Astrocyte (in vitro differentiated cells and primary cell): ENCODE measurements around the gene SLC26A1. TPM values are rescaled to one million over a fixed set of nuclear protein-coding genes. Genes with fewer than 3 reads are reported as not detected.
A peak's percentile ranks its signal among the peaks of the same experiment; 100 is the strongest.

Experiments used
- DNase-seq: peaks from one replicate; pipeline ENCODE4 v3.0.0-alpha.2; 2010; ENCODE audit warnings: low read depth
- FAIRE-seq: peaks from 2 replicates; lab custom pipeline; 2011; peaks lifted over from hg19 to GRCh38; lab: Jason Lieb, UNC
- H2AFZ ChIP-seq: 2 replicates; pipeline ENCODE4 v1.6.0; 2012; ENCODE audit warnings: low read depth, low read length, inconsistent platforms
- H3K27ac ChIP-seq: 2 replicates; pipeline ENCODE4 v1.5.1; 2011; ENCODE audit warnings: low read depth, low read length, inconsistent platforms
- H3K27me3 ChIP-seq: 2 replicates; pipeline ENCODE4 v1.6.0; 2011; ENCODE audit warnings: low read length, inconsistent platforms; ENCODE audit not compliant: insufficient read depth
- H3K36me3 ChIP-seq: 2 replicates; pipeline ENCODE4 v1.5.1; 2011; ENCODE audit warnings: low read length, inconsistent platforms; ENCODE audit not compliant: insufficient read depth
- H3K4me1 ChIP-seq: 2 replicates; pipeline ENCODE4 v1.5.1; 2011; ENCODE audit warnings: low read length, inconsistent platforms; ENCODE audit not compliant: insufficient read depth
- H3K4me2 ChIP-seq: 2 replicates; pipeline ENCODE4 v1.6.0; 2012; ENCODE audit warnings: low read length, inconsistent platforms
- H3K4me3 ChIP-seq: 2 replicates; pipeline ENCODE4 v1.5.1; 2011; ENCODE audit warnings: low read depth, mild to moderate bottlenecking, low read length, inconsistent platforms; ENCODE audit not compliant: insufficient read depth
- H3K79me2 ChIP-seq: 2 replicates; pipeline ENCODE4 v1.6.0; 2012; ENCODE audit warnings: mild to moderate bottlenecking, low read length, inconsistent platforms; ENCODE audit not compliant: insufficient read depth
- H3K9ac ChIP-seq: 2 replicates; pipeline ENCODE4 v1.6.0; 2012; ENCODE audit warnings: mild to moderate bottlenecking, low read length, inconsistent platforms
- H3K9me3 ChIP-seq: 2 replicates; pipeline ENCODE4 v1.5.1; 2012; ENCODE audit warnings: low read depth, mild to moderate bottlenecking, low read length, inconsistent platforms; ENCODE audit not compliant: insufficient read depth
- H4K20me1 ChIP-seq: 2 replicates; pipeline ENCODE4 v1.6.0; 2012; ENCODE audit warnings: low read length, inconsistent platforms; ENCODE audit not compliant: insufficient read depth
- H3K27ac Mint-ChIP-seq: one replicate; pipeline ENCODE4 v1.8.0; 2021; ENCODE audit warnings: mild to moderate bottlenecking, mixed read lengths; ENCODE audit not compliant: unreplicated experiment
- H3K27me3 Mint-ChIP-seq: one replicate; pipeline ENCODE4 v1.8.0; 2021; ENCODE audit warnings: low read depth, mixed read lengths; ENCODE audit not compliant: unreplicated experiment
- H3K36me3 Mint-ChIP-seq: one replicate; pipeline ENCODE4 v1.8.0; 2021; ENCODE audit warnings: low read depth, mixed read lengths; ENCODE audit not compliant: unreplicated experiment
- H3K4me1 Mint-ChIP-seq: one replicate; pipeline ENCODE4 v1.8.0; 2021; ENCODE audit warnings: low read depth, mixed read lengths; ENCODE audit not compliant: unreplicated experiment
- H3K4me3 Mint-ChIP-seq: one replicate; pipeline ENCODE4 v1.8.0; 2021; ENCODE audit warnings: mild to moderate bottlenecking, moderate library complexity, mixed read lengths; ENCODE audit not compliant: unreplicated experiment
- H3K9me3 Mint-ChIP-seq: one replicate; pipeline ENCODE4 v1.8.0; 2021; ENCODE audit warnings: mild to moderate bottlenecking, mixed read lengths; ENCODE audit not compliant: unreplicated experiment
- EZH2 ChIP-seq: IDR thresholded peaks from 2 replicates; pipeline ENCODE4 v1.6.1; 2012; ENCODE audit warnings: mild to moderate bottlenecking, low read length, inconsistent platforms; ENCODE audit not compliant: insufficient read depth
- total RNA-seq: library from RNA; stranded (reverse); gene quantifications from 2 replicates; pipeline ENCODE4 v1.2.1, GENCODE V29; 2021
- TF ChIP-seq, protein P1 (sequence below): IDR thresholded peaks from 2 replicates; pipeline ENCODE4 v1.5.1; 2011; ENCODE audit warnings: low read depth, mild to moderate bottlenecking, inconsistent platforms, low read length, moderate library complexity; ENCODE audit not compliant: insufficient read depth

The SLC26A1 gene
- total RNA-seq, 1 donor from 2014 or later, result 0.34 TPM

DNA sequence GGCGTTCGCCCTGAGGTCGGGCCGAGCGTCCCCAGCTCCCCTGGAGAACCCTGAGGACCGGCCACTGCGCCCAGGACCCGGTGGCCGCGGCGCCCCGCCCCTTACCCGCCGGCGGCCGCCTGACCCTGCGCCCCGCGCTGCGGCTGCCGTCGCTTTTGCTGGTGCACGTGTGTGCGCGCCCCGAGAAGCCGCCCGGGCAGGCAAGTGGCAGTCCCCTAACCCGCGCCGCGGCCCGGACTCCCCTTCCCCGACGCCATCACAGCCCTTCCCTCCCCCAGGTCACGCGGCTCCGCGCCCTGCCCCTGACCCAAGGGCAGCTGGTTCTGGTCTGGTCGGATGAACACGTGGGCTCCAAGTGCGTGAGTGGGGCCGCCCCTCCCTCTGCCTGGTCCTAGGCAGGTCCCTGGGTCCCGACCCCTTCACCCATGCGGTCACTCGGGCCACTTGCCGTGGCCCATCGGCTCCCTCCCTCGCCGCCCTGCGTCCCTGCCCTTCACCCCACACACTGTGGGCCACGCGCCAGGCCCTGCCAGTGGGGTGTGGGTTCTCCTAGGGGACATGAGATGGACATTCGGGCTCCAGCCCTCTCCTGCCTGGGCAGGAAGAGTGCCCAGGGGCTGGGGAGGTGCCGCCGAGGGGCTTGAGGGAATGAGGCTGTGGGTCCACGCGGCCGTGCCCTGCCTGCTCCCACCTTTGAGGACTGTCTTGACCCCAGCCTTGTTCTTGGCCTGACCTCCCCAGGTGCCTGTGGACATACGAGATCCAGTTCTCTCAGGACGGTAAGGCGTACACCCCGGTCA is 10.3 kb upstream of the SLC26A1 start:
- no peak overlapping the region for H3K4me3 Mint-ChIP-seq
- Histone ChIP-seq H4K20me1 (peaks cover 3% of the 10 kb centered on the region), H3K36me3 (no peaks in the 10 kb centered on the region), H3K27me3 (peaks cover 30% of the 10 kb centered on the region), H3K9me3 (no peaks in the 10 kb centered on the region), H3K27ac (no peak overlapping the region), H3K9ac (no peak overlapping the region), H3K4me1 (no peaks in the 10 kb centered on the region), H3K4me2 (no peak overlapping the region), H2AFZ (no peak overlapping the region), H3K79me2 (no peaks in the 10 kb centered on the region), H3K4me3 (no peak overlapping the region)
- H3K27me3 Mint-ChIP-seq, result peaks cover 43% of the 10 kb centered on the region
- DNase-seq (no peak), FAIRE-seq (no peak)
- peaks cover 6% of the 10 kb centered on the region for H3K9me3 Mint-ChIP-seq
- H3K27ac Mint-ChIP-seq, result no peak overlapping the region
- TF ChIP-seq EZH2, result no peak
- TF ChIP-seq, protein P1, sequence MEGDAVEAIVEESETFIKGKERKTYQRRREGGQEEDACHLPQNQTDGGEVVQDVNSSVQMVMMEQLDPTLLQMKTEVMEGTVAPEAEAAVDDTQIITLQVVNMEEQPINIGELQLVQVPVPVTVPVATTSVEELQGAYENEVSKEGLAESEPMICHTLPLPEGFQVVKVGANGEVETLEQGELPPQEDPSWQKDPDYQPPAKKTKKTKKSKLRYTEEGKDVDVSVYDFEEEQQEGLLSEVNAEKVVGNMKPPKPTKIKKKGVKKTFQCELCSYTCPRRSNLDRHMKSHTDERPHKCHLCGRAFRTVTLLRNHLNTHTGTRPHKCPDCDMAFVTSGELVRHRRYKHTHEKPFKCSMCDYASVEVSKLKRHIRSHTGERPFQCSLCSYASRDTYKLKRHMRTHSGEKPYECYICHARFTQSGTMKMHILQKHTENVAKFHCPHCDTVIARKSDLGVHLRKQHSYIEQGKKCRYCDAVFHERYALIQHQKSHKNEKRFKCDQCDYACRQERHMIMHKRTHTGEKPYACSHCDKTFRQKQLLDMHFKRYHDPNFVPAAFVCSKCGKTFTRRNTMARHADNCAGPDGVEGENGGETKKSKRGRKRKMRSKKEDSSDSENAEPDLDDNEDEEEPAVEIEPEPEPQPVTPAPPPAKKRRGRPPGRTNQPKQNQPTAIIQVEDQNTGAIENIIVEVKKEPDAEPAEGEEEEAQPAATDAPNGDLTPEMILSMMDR, result no peak
- peaks cover 6% of the 10 kb centered on the region for H3K36me3 Mint-ChIP-seq
- peaks cover 2% of the 10 kb centered on the region for H3K4me1 Mint-ChIP-seq

DNA sequence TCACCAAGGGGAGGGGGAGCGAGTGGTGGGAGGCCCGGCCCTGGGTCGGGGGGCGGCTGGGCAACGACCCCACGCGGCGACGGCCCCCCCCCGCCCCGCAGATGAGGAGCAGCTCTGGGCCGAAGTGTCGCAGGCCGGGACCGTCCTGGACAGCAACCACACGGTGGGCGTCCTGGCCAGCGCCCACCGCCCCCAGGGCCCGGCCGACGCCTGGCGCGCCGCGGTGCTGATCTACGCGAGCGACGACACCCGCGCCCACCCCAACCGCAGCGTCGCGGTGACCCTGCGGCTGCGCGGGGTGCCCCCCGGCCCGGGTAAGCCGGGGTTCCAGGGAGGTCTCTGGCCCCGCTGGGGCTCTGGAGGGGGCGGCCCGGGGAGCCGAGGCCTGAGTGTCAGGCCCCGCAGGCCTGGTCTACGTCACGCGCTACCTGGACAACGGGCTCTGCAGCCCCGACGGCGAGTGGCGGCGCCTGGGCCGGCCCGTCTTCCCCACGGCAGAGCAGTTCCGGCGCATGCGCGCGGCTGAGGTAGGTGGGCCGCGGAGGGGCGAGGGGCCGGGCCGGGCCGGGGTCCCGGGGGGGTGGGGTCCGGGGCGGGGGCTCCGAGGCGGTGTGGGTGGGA is 9.5 kb upstream of the SLC26A1 start:
- Histone ChIP-seq H3K79me2 (no peaks in the 10 kb centered on the region), H4K20me1 (peaks cover 8% of the 10 kb centered on the region), H3K27ac (no peak overlapping the region), H3K4me1 (no peaks in the 10 kb centered on the region), H3K9ac (no peak overlapping the region), H3K36me3 (no peaks in the 10 kb centered on the region), H3K4me3 (no peak overlapping the region), H2AFZ (no peak overlapping the region), H3K4me2 (no peak overlapping the region), H3K9me3 (no peaks in the 10 kb centered on the region), H3K27me3 (peaks cover 31% of the 10 kb centered on the region)
- peaks cover 36% of the 10 kb centered on the region for H3K27me3 Mint-ChIP-seq
- no peak overlapping the region for H3K27ac Mint-ChIP-seq
- no peak overlapping the region for H3K4me3 Mint-ChIP-seq
- no peak for FAIRE-seq
- peaks cover 4% of the 10 kb centered on the region for H3K36me3 Mint-ChIP-seq
- no peak for DNase-seq
- peak; percentile 80 for TF ChIP-seq EZH2
- TF ChIP-seq, protein P1, result no peak
- H3K9me3 Mint-ChIP-seq, result peaks cover 6% of the 10 kb centered on the region
- peaks cover 2% of the 10 kb centered on the region for H3K4me1 Mint-ChIP-seq
